Hepatocyte (in vitro differentiated cells): ENCODE results near the gene EYS.

ENCODE experiments used
- CTCF ChIP-seq: fragments of 200-600 bp; sonication (generic); IDR thresholded peaks from 2 replicates; pipeline ENCODE4 v1.5.1; 2016; ENCODE audit warnings: antibody characterized with exemption, mild to moderate bottlenecking; ENCODE audit not compliant: poor library complexity
- EZH2 ChIP-seq: fragments of 200-600 bp; sonication (generic); IDR thresholded peaks from 2 replicates; pipeline ENCODE4 v1.6.1; 2016; ENCODE audit warnings: antibody characterized with exemption, mild to moderate bottlenecking, borderline replicate concordance
- EZH2phosphoT487 ChIP-seq: fragments of 200-600 bp; sonication (generic); IDR thresholded peaks from one replicate; pipeline ENCODE4 v1.6.1; 2018; ENCODE audit warnings: antibody characterized with exemption, mild to moderate bottlenecking, low read depth, moderate library complexity; ENCODE audit not compliant: unreplicated experiment, severe bottlenecking

- TF ChIP-seq CTCF (no peak), EZH2phosphoT487 (no peak), EZH2 (no peak)
These were observed 22.0 kb upstream of the EYS start for GRCh38 chr6:65728879-65729479.
